ENCODE measurements around the gene NUDT3. TPM values are rescaled to one million over a fixed set of nuclear protein-coding genes. Genes with fewer than 3 reads are reported as not detected.

NUDT3 gene
- 15.4 and 20.6 TPM in 2 replicates for total RNA-seq

DNA sequence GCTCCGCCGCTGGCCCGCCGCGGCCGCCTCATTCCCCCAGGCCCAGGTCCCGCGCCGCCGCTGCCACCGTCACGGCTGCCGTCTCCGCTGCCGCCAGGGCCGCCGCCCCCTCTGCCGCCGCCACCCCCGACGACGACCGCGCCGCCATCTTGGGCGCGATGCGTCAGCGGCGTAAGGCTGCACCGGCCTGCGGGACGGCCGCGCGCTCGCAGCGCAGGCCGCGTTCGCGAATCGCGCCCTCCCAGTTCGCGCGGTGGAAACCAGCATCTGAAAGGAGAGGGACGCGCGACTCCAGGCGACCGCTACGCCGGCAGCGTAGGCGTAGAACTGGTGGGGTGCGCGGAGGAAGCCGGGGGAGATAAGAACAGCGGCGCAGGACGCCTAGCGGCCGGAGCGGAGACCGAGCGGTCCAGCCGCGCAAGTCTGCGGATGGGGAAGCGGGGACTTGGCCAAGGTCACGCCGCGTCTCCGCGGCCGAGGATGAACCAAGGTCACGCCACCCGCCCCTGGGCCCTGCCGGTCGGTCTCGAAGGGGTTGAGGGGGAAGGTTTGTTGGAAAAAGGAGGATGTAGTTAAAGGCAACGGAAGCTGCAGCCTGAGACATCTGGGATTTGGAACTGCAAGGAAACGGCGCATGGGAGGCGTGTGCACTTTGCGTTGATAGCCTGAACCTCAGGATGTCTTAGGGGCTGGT is at the start of gene NUDT3:
TSS of gene NUDT3 (minus strand) at position 173 of the 694 bp plus-strand sequence. CDS start 307 bp downstream, outside the sequence.

DNA sequence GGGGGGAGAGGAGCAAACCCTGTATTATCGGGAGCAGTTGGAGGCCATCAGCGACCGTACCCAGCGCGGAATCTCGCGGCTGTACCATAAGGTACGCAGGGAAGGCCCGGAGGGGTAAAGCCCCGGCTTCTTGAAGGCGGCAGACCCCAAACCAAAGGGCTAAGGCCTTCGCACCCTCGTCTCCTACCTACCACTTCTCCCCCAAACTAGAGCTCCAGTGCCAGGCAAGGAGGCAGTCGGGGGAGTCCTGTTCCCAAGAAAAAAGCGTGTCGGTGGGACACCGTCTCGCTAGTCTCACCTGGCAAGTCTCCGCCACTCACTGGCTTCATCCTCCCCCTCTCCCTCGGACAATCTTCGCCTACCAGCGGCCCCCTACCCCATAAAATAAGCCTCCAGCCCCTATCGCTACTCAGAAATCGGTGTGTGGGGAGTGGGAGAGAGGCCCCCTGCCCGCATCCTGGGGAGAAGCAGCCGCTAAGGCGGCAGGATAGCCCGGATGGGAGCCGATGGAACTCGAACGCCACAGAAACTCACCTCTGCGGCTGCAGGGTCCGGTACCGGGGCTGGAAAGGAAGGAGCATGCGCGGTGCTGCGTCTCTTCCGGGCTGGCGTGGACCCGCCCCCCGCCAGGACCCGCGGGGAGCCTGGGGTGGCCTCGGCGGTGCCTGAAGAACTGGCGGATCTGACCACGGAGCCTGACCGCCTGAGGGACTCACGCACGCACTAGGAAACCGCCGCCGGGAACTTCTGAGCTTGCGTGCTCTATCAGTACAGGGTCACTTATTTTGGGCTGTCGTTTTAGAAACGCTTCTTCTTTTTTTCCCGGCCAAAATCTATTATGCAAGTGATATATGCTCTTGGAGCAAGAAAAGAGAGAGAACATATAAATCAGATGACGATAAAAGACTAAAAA is 33.3 kb upstream of the NUDT3 start, which contains the start of gene RPS10:
TSS of gene RPS10 (minus strand) at position 572 of the 913 bp plus-strand sequence. CDS start 848 bp downstream, outside the sequence.

DNA sequence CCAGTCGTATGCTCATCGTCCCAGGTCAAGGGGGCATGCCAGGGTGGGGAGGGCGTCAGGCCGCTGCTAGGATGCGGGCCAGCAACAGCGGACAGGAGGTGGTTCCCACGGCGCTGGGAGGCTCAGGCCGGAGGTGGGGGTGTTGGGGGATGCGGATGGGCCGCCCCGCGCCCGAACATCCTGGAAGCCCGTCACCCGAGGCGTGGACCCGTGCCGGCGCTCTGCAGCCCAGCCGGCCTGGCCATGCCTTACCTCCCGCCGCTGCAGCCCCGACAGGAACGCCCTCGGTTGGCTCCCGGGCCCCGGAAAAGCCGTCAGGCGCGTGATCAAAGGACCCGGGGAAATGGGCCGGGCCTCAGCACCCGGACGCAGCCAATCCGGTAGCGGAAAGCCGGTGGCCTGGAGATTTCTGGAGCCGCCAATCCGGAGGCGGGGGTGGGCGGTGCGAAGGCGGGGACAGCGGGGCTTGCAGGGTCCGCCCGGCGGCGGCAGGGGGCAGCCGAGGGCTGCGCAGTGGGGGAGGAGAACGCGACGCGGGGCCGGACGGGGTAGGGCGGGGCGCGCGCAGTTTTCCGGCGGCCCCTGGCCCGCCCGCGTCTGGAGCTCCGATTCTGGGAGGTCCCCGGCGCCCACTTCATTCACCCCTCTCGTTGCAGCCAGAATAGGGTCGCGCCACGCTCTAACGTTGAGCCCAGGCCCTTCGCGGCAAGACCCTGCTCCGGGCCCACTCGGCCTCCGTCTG is 143.6 kb downstream of the NUDT3 start, which contains the start of gene SMIM29:
TSS of gene SMIM29 (minus strand) at position 280 of the 742 bp plus-strand sequence. CDS start 1,215 bp downstream, outside the sequence.

DNA sequence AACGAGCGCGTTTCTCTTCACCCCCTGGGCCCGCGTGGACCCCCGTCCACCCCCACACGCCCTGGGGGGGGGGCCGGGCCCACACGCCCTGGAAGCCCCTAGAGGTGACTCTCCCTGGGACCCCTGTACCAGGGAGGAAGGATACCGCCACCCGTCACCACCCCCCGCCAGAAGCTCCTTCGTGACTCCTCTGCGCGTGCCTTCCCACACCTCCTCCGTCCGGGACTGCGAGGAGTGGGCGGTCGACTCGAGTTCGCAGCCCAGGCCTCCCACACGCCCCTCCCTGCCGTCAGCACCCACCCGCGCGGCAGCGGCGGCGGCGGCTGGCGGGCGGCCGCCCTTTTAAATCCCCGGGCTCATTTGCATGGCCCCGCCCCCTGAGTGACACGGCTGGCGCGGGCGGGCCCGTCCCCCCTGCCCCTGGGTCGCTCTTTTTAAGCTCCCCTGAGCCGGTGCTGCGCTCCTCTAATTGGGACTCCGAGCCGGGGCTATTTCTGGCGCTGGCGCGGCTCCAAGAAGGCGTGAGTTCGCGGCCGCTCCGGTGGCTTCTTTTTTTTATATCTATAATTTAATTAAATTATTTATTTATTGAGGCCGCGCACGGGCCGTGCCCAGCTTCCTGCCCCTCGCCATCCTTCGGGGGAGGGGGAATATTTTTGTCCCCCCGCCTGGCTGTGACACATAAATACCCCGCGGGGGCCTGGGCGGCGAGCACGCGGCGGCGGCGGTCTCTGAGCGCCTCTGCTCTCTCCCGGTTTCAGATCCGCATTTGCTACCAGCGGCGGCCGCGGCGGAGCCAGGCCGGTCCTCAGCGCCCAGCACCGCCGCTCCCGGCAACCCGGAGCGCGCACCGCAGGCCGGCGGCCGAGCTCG is 155.8 kb downstream of the NUDT3 start, which contains the start of gene HMGA1:
TSS of gene HMGA1 (plus strand) at position 431 of the 873 bp plus-strand sequence. CDS start 3,908 bp downstream, outside the sequence.

Other genes starting within 250 kb of the NUDT3 start
- gene GRM4, start 246.6 kb downstream of the NUDT3 start, total RNA-seq, result not detected in 2 replicates
- 75.5 and 173 TPM in 2 replicates for gene HMGA1, start 155.8 kb downstream of the NUDT3 start, total RNA-seq
- 27.2 and 30.5 TPM in 2 replicates for gene SMIM29, start 143.7 kb downstream of the NUDT3 start, total RNA-seq
- gene RPS10, start 33.4 kb upstream of the NUDT3 start, total RNA-seq, result 5,879 and 7,152 TPM in 2 replicates
- 0.09 TPM in 1 of 2 replicates, not detected in the other for gene PACSIN1, start 73.4 kb upstream of the NUDT3 start, total RNA-seq
- not detected in 2 replicates for gene SPDEF, start 163.7 kb upstream of the NUDT3 start, total RNA-seq